Panc1 (cell line): Measurements from ENCODE around the gene PDCD1. TPM values are rescaled to one million over a fixed set of nuclear protein-coding genes. Genes with fewer than 3 reads are reported as not detected.

Source experiments
- ATAC-seq: fragments of 200-7000 bp; cut with Tn5 transposase; 2 replicates; pipeline ENCODE4 v1.9.1; 2020; ENCODE audit warnings: mild to moderate bottlenecking, moderate library complexity
- BruUV-seq: library from RNA; stranded (reverse); fragments of 400-500 nt; replicated peaks from 2 replicates; lab custom pipeline; 2021; lab: Mats Ljungman, UMichigan
- CTCF ChIA-PET: fragments of 300-600 bp; sonication (Branson Sonifier 250); formaldehyde crosslinking; loops from one replicate; lab custom pipeline; 2022; ENCODE audit warnings: antibody characterized with exemption; lab: Charles Lee
- POLR2A ChIA-PET: fragments of 300-600 bp; sonication (Branson Sonifier 250); formaldehyde crosslinking; loops from one replicate; lab custom pipeline; 2022; ENCODE audit warnings: antibody characterized with exemption; lab: Charles Lee
- DNase-seq: peaks from one replicate; pipeline ENCODE4 v3.0.0-alpha.2; 2010; ENCODE audit warnings: low read depth, low spot score
- H3K27ac ChIP-seq: 2 replicates; pipeline ENCODE4 v1.5.1; 2011; ENCODE audit warnings: mild to moderate bottlenecking, low read length, inconsistent platforms
- H3K27me3 ChIP-seq: fragments of 200-500 bp; sonication (Bioruptor generic); 2 replicates; pipeline ENCODE4 v1.6.0; 2014; ENCODE audit warnings: low read length, inconsistent platforms; ENCODE audit not compliant: control insufficient read depth, insufficient read depth
- H3K36me3 ChIP-seq: fragments of 200-500 bp; sonication (Bioruptor generic); 2 replicates; pipeline ENCODE4 v1.5.1; 2014; ENCODE audit warnings: inconsistent platforms, mild to moderate bottlenecking, low read length, moderate library complexity; ENCODE audit not compliant: control insufficient read depth, insufficient read depth
- H3K4me1 ChIP-seq: 2 replicates; pipeline ENCODE4 v1.5.1; 2011; ENCODE audit warnings: inconsistent platforms, mild to moderate bottlenecking, low read length, moderate library complexity; ENCODE audit not compliant: control insufficient read depth, insufficient read depth
- H3K4me3 ChIP-seq, 2 experiments: 2 replicates each; pipeline ENCODE4 v1.5.1; 2011 to 2012; ENCODE audit warnings: low read depth in 2 of 2, low read length in 2 of 2, mild to moderate bottlenecking in 2 of 2, inconsistent platforms in 1 of 2, moderate library complexity in 1 of 2
- H3K9me3 ChIP-seq: fragments of 200-500 bp; sonication (Bioruptor generic); 2 replicates; pipeline ENCODE4 v1.5.1; 2014; ENCODE audit warnings: low read depth, mild to moderate bottlenecking, inconsistent platforms, low read length, moderate library complexity; ENCODE audit not compliant: control insufficient read depth, insufficient read depth
- CTCF ChIP-seq: fragments of 450-650 bp; IDR thresholded peaks from 2 replicates; pipeline ENCODE4 v1.5.1; 2017; ENCODE audit warnings: mild to moderate bottlenecking
- POLR2AphosphoS5 ChIP-seq: IDR thresholded peaks from 2 replicates; pipeline ENCODE4 v1.6.1; 2012; ENCODE audit warnings: mild to moderate bottlenecking, low read depth, low read length, moderate library complexity
- REST ChIP-seq, 2 experiments: IDR thresholded peaks; 2 replicates each; pipeline ENCODE4 v1.6.1; 2011 to 2012; ENCODE audit warnings: low read depth in 2 of 2, control low read depth in 1 of 2, low read length in 1 of 2, mild to moderate bottlenecking in 1 of 2, moderate library complexity in 1 of 2; ENCODE audit not compliant: insufficient read depth in 1 of 2
- SIN3A ChIP-seq: IDR thresholded peaks from 2 replicates; pipeline ENCODE4 v1.6.1; 2012; ENCODE audit warnings: low read depth, mild to moderate bottlenecking, low read length, moderate library complexity, borderline replicate concordance; ENCODE audit not compliant: insufficient read depth
- TCF7L2 ChIP-seq: IDR thresholded peaks from 2 replicates; pipeline ENCODE4 v1.6.1; 2011; ENCODE audit warnings: mild to moderate bottlenecking, low read depth, low read length, inconsistent platforms
- in situ Hi-C: cut with HindIII; loops from 2 replicates; pipeline ENCODE4 v1.10.0; 2016; ENCODE audit warnings: low sequenced_read_pairs, low pct_unique_long_range_greater_than_20kb
- intact Hi-C: fragments of 100-400 bp; cut with micrococcal nuclease; formaldehyde crosslinking; loops from one replicate; pipeline ENCODE4 v1.10.0; 2022; ENCODE audit not compliant: unreplicated experiment
- total RNA-seq: library from RNA; stranded (reverse); gene quantifications from one replicate; pipeline ENCODE4 v1.2.1, GENCODE V29; 2021; ENCODE audit not compliant: unreplicated experiment

PDCD1 gene
- total RNA-seq, 1 experiment from 2014 or later, result 0.15 TPM

GRCh38 chr2:241895712-241896641 lies 37.3 kb upstream of the PDCD1 start:
- BruUV-seq, result no TSS peak
- CTCF ChIA-PET, result no interaction called here
- ATAC-seq (peak; percentile 73), DNase-seq (no peak)
- no peaks in the 10 kb centered on the region for H3K27me3 ChIP-seq
- intact Hi-C loops (no loop called here), in situ Hi-C loops (no loop called here)
- peak overlapping the region; percentile 76 for H3K27ac ChIP-seq
- peaks cover 38% of the 10 kb centered on the region for H3K4me1 ChIP-seq
- TF ChIP-seq SIN3A (no peak), REST (IDR thresholded peaks at IDR 0.05; ENCODE audit: insufficient read depth in 1 of 2, low read depth in 2 of 2, low read length in 1 of 2) (no peak), TCF7L2 (no peak), POLR2AphosphoS5 (no peak), CTCF (no peak)
- no peak overlapping the region for H3K4me3 ChIP-seq
- POLR2A ChIA-PET, result no interaction called here
- no peaks in the 10 kb centered on the region for H3K9me3 ChIP-seq
- no peaks in the 10 kb centered on the region for H3K36me3 ChIP-seq

DNA sequence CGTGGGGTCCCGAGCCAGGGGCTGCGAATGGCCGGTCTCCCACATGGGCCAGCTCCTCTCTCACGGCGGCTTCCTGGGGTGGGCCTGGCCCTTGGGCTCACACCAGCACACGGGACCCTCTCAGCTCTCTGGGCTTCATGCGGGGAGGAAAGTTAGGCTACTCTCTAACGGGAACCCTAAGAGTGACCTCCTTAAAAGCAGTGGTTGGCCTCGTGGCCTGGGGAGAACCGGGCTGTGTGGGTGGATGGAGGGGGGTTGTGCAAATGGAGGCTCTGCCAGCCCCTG lies 36.7 kb upstream of the PDCD1 start:
- no TSS peak for BruUV-seq
- ChIA-PET CTCF (no interaction called here), POLR2A (no interaction called here)
- H3K4me3 ChIP-seq, result no peak overlapping the region
- intact Hi-C loops (no loop called here), in situ Hi-C loops (no loop called here)
- H3K27me3 ChIP-seq, result no peaks in the 10 kb centered on the region
- H3K9me3 ChIP-seq, result no peaks in the 10 kb centered on the region
- DNase-seq (no peak), ATAC-seq (no peak; the same call in 1 of the 2 replicates)
- no peak for TF ChIP-seq CTCF
- TF ChIP-seq POLR2AphosphoS5, result no peak
- TF ChIP-seq REST (IDR thresholded peaks at IDR 0.05; ENCODE audit: insufficient read depth in 1 of 2, low read depth in 2 of 2, low read length in 1 of 2), result no peak
- no peak for TF ChIP-seq SIN3A
- no peak for TF ChIP-seq TCF7L2
- H3K27ac ChIP-seq, result peak overlapping the region; percentile 76
- no peaks in the 10 kb centered on the region for H3K36me3 ChIP-seq
- H3K4me1 ChIP-seq, result peaks cover 38% of the 10 kb centered on the region
